GM23338 (cell line): ENCODE data around the gene SPATA13.

Source experiments
- CTCF ChIP-seq, 2 experiments: fragments of 200-600 bp in 1 of 2; sonication (generic) in 1 of 2; conservative IDR thresholded peaks; 2 replicates each; pipeline versions ENCODE4 v1.5.1 to v1.6.1; 2016 to 2017; ENCODE audit warnings: antibody characterized with exemption in 2 of 2, low read depth in 2 of 2, mild to moderate bottlenecking in 2 of 2, moderate library complexity in 1 of 2
- EZH2 ChIP-seq: fragments of 200-600 bp; sonication (generic); IDR thresholded peaks from one replicate; pipeline ENCODE4 v1.8.0; 2017; ENCODE audit warnings: antibody characterized with exemption, mild to moderate bottlenecking, low read depth; ENCODE audit not compliant: unreplicated experiment
- POLR2AphosphoS5 ChIP-seq: IDR thresholded peaks from 2 replicates; pipeline ENCODE4 v1.6.1; 2016; ENCODE audit warnings: antibody characterized with exemption, low read depth
- REST ChIP-seq: IDR thresholded peaks from one replicate; pipeline ENCODE4 v1.6.1; 2018; ENCODE audit warnings: antibody characterized with exemption; ENCODE audit not compliant: unreplicated experiment
- ZNF331 ChIP-seq: fragments of 250-450 bp; sonication (Bioruptor Pico); IDR thresholded peaks from 2 replicates; pipeline ENCODE4 v1.5.0; 2020; ENCODE audit warnings: low read depth, mild to moderate bottlenecking, moderate library complexity

GRCh38 chr13:24308068-24308445 lies 147.5 kb downstream of the SPATA13 start:
- TF ChIP-seq EZH2 = no peak
- no peak for TF ChIP-seq ZNF331
- no peak for TF ChIP-seq CTCF (conservative IDR thresholded peaks at IDR 0.05; ENCODE audit: low read depth in 2 of 2)
- no peak for TF ChIP-seq POLR2AphosphoS5
- no peak for TF ChIP-seq REST
